NCI-H128 (cell line): ENCODE data around the gene CR2.
"Not testable (repeated sequence)": the region's sequence is repeated elsewhere in the genome, so short reads cannot be mapped to it uniquely, and the experiment has no call there.

Experiments used
- DNase-seq: peaks from one replicate; lab custom pipeline; 2025; ENCODE audit not compliant: unreplicated experiment; lab: John Stamatoyannopoulos, UW

Gene CR2

DNA sequence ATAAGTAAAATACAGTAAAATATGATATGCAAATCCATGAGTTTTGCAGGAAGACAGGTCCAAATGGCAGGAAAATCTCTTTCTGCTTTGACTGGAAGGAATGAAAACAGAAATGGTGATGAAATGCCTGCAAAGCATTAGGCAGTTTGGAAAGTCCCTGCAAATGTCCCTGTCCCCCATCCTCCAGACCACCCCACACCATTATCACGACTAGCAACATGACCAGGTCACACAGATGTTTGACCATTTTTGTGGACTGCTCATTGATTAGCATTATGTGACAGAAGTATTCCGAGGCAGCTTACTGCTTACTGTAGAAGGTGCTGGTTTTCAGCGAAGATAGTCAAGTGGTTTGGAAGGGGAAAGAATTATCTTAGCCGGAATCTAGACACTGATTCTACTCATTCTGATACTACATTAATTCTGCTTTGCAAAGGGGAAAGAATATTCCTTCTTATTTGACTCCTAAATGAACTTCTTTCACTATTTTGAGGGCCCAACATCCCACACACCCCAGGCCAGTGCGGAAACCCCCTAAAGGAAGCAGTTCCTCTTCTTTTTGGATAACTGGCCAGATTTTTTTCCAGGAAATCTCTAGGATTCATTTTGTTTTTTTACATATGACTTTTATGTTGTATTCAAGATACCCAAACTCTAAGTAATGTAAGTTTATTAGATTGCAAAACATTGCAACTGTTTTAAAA, 9.5 kb upstream of the CR2 start:
- no peak for DNase-seq

GRCh38 chr1:207453710-207454045, 450 bp upstream of the CR2 start:
- DNase-seq: no peak

DNA sequence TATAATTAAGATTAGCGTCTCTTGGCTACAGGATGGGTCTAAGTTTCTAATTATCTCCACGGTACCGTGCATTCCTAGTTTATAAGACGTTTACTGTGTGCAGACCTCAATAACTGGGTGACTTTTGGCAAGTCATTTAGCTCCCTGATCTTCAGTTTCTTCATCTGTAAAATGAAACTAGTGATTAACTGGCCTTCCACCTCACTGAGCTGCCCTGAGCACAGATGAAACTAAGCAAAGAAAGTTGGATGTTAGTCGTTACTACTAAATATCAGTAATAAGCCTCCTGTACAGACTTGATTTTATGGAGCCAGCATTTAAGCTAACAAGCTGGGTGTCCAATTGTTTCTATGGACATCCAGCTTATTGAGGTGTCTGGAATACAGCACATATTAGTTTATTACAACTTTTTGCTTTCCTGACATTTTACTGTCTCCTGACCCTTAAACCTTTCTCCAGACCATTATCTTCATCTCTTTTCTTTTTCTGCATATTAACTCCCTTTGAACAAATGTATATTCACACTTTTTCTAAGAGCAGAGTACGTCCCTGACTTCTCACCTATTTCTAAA, 1.1 kb downstream of the CR2 start:
- no peak for DNase-seq

GRCh38 chr1:207458414-207458813, 4.3 kb downstream of the CR2 start:
- DNase-seq: no peak

- DNase-seq: no peak
These were observed 4.9 kb downstream of the CR2 start for GRCh38 chr1:207459008-207459407.

DNA sequence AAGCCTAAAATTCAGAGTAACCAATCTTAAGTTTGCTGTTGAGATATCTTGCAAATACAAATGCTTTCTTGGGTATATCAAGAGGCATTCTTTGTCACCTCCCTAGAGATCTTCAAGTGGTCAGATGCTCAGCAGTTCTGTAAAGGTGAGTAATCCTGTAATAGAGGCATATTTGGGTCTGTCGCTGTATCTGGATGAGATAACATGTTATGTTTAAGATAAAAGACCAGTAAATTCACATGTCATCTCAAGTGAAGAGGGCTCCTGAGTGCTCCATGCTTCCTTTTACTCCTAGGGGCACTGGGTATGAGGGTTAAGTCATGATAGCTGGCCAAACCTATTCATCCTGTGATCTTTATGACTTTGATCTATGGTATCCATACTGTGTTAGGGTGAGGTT, 7.5 kb downstream of the CR2 start:
- no peak for DNase-seq

DNA sequence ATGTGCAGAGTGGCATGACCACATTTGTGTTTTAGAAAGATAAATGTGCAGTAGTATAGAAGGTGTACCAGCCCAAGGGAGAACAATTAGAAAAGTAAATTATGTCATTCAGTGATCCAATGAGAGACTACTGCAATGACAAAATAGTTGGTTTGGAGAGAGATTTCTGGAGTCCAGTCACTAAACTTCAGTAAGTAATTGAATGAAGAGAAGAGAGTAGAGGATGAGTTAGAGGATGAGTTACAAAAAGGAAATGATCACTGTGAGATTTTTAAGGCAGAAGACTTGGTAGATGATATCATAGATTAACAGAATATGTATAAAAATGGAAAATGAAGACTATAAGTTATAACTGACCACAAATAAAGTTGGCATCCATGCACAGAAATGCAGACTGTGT, 8.4 kb downstream of the CR2 start:
- no peak for DNase-seq

GRCh38 chr1:207463021-207463420, 8.9 kb downstream of the CR2 start:
- no peak for DNase-seq

- DNase-seq: no peak
These were observed 9.4 kb downstream of the CR2 start for GRCh38 chr1:207463571-207463970.

DNA sequence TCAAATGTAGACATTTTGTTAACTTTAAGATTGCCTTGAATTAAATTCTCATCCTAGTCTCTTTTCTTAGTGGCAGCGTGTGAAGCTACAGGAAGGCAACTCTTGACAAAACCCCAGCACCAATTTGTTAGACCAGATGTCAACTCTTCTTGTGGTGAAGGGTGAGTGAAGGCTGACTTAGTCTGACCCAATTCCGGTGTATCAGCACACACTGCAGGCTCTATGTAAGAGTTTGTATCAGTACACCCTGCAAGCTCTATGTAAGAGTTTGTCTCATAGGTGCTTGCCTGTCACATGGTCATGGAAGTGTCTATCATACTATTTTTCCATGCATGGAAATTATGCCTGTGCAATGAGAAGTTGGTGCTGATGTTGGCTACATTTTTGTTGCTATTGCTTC, 16.8 kb downstream of the CR2 start:
- no peak for DNase-seq

- no peak for DNase-seq
These were observed 20.1 kb downstream of the CR2 start for GRCh38 chr1:207474210-207474609.

DNA sequence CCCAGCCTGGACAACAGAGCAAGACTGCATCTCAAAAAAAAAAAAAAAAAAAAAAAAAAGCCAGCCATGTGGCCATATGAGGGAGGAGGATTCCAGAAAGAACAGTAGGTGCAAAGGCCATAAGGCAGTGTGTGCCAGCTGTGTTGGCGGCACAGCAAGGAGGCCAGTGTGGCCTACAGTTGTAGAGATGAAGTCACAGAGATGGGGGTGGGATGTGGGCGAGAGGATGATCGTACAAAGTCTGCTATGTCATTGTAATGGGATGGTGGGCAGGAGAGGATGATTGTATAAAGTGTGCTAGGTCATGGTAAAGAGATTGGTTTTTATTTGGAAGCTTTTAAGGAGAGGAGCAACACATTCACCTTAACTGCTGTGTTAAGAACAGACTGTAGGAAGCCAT, 32.1 kb downstream of the CR2 start:
- no peak for DNase-seq

DNA sequence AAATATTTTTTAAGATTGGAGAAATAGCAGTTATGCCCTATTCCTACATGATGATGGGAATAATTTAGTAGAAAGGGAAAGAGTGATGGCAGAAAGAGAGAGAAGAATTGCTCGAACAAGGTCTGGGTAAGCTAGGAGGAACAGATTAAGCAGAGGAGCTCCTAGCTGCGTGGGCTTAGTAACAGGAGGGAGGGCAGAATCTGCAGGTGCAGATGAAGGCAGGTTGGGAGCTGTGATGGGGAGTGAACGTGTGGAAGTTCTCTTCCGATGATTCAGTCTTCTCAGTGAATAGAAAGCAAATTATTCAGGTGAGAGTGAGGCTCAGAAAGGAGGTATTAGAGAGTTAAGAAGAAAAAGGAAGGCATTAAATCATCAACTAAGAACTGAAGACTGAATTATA, 33.5 kb downstream of the CR2 start:
- DNase-seq: no peak

- no peak for DNase-seq
These were observed 39.1 kb downstream of the CR2 start for GRCh38 chr1:207493212-207493611.

GRCh38 chr1:207494171-207494570, 40.0 kb downstream of the CR2 start:
- no peak for DNase-seq

DNA sequence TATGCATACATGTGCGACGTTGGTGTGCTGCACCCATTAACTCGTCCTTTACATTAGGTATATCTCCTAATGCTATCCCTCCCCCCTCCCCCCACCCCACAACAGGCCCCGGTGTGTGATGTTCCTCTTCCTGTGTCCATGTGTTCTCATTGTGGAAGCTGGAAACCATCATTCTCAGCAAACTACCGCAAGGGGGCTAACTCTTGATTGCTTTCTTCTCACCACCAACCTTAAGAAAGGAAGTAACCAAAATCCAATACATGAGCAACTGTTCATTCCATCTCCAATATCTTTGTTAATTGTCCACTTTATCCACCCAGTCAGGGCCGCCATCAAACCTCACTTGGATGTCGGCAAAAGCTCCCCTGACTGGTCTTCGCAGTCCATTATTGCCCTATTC, 41.2 kb downstream of the CR2 start:
- not testable (repeated sequence) for DNase-seq

DNA sequence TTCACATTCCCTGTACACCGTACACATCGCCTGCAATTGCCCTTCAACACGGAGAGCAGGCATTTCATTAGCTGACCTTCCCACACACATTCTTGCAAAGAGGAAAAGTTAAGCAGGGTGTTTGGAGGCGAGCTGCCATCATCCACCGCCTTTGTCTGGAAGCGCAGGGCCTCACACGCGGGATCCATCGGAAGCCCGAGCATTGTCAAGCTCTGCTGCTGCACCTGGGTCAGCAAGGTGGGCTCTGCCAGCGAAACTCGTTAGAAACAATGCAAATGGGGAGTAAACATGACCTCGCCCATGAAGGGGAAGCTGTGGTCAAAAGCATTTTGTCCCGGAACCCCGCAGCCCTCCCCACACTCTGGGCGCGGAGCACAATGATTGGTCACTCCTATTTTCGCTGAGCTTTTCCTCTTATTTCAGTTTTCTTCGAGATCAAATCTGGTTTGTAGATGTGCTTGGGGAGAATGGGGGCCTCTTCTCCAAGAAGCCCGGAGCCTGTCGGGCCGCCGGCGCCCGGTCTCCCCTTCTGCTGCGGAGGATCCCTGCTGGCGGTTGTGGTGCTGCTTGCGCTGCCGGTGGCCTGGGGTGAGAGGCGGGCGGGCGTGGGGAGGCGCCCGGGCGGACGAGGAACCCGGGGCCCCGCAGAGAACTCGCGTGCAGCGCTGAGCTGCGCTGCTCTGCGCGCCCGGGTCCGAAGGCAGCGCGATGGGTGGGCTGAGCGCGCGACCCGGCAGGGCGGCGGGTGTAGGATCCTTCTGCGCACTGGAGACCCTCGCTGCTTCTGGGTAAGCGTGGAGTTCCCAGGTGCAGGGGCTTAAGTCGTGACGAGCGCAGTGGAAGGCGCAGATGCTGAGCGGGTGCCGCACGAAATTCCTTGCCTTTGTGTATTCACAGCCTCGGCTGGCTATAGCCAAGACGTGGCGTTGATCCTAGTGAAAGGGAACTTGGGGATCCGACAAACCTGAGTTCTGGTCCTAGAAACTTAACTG, 42.0 kb downstream of the CR2 start, which contains the start of gene CR1:
Gene CR1, plus strand, starts transcription at position 357 of the 992 bp plus-strand sequence. Its CDS starts 111 bp downstream, at position 468.
- DNase-seq: no peak

DNA sequence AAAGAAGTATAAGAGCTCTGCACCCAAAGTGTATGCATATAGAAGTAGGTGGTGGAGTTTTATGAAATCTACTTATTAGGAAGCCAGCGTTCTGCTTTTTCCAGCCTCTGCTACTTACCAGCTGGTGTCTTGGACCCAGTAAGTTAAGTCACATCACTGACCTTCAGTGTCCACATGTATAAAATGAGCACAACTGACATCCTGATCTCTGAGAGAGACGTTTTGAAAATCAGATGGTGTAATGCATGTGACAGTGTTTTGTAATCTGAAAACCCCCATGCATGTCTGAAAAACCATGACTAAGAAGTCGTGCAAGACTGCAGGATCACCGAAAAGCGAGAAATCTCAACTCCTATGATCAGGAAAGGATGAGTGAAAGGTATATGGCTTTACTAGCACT, 43.8 kb downstream of the CR2 start:
- no peak for DNase-seq

GRCh38 chr1:207499573-207499972, 45.4 kb downstream of the CR2 start:
- DNase-seq: peak; percentile 56

GRCh38 chr1:207500306-207500705, 46.2 kb downstream of the CR2 start:
- no peak for DNase-seq

- DNase-seq: no peak
These were observed 46.9 kb downstream of the CR2 start for GRCh38 chr1:207501071-207501470.

- DNase-seq: no peak
These were observed 48.6 kb downstream of the CR2 start for GRCh38 chr1:207502726-207503125.
